GM23338 (cell line): ENCODE data around the gene TPSAB1.

ENCODE experiments used
- CTCF ChIP-seq, 2 experiments: fragments of 200-600 bp in 1 of 2; sonication (generic) in 1 of 2; conservative IDR thresholded peaks; 2 replicates each; pipeline versions ENCODE4 v1.5.1 to v1.6.1; 2016 to 2017; ENCODE audit warnings: antibody characterized with exemption in 2 of 2, low read depth in 2 of 2, mild to moderate bottlenecking in 2 of 2, moderate library complexity in 1 of 2
- EZH2 ChIP-seq: fragments of 200-600 bp; sonication (generic); IDR thresholded peaks from one replicate; pipeline ENCODE4 v1.8.0; 2017; ENCODE audit warnings: antibody characterized with exemption, mild to moderate bottlenecking, low read depth; ENCODE audit not compliant: unreplicated experiment
- EZH2phosphoT487 ChIP-seq: fragments of 200-600 bp; sonication (generic); IDR thresholded peaks from one replicate; pipeline ENCODE4 v1.8.1; 2018; ENCODE audit warnings: antibody characterized with exemption; ENCODE audit not compliant: unreplicated experiment
- JUNB ChIP-seq: IDR thresholded peaks from one replicate; pipeline ENCODE4 v1.6.1; 2016; ENCODE audit warnings: antibody characterized with exemption; ENCODE audit not compliant: unreplicated experiment
- POLR2AphosphoS5 ChIP-seq: IDR thresholded peaks from 2 replicates; pipeline ENCODE4 v1.6.1; 2016; ENCODE audit warnings: antibody characterized with exemption, low read depth
- ZNF331 ChIP-seq: fragments of 250-450 bp; sonication (Bioruptor Pico); IDR thresholded peaks from 2 replicates; pipeline ENCODE4 v1.5.0; 2020; ENCODE audit warnings: low read depth, mild to moderate bottlenecking, moderate library complexity
- ZNF462 ChIP-seq: fragments of 250-450 bp; sonication (Bioruptor Pico); IDR thresholded peaks from 2 replicates; pipeline ENCODE4 v1.5.0; 2020; ENCODE audit warnings: mild to moderate bottlenecking, moderate library complexity
- TF ChIP-seq, protein P1 (sequence below): IDR thresholded peaks from 2 replicates; pipeline ENCODE4 v1.6.1; 2016; ENCODE audit warnings: antibody characterized with exemption
- TF ChIP-seq, protein P2 (sequence below): IDR thresholded peaks from one replicate; pipeline ENCODE4 v1.6.1; 2018; ENCODE audit warnings: antibody characterized with exemption; ENCODE audit not compliant: unreplicated experiment

GRCh38 chr16:1245452-1246020 lies 5.0 kb downstream of the TPSAB1 start:
- TF ChIP-seq CTCF (conservative IDR thresholded peaks at IDR 0.05; ENCODE audit: low read depth in 2 of 2) (no peak), EZH2 (no peak), POLR2AphosphoS5 (no peak), EZH2phosphoT487 (no peak), ZNF462 (CRISPR knock-in tag) (no peak), JUNB (no peak), ZNF331 (no peak)
- TF ChIP-seq, protein P1, sequence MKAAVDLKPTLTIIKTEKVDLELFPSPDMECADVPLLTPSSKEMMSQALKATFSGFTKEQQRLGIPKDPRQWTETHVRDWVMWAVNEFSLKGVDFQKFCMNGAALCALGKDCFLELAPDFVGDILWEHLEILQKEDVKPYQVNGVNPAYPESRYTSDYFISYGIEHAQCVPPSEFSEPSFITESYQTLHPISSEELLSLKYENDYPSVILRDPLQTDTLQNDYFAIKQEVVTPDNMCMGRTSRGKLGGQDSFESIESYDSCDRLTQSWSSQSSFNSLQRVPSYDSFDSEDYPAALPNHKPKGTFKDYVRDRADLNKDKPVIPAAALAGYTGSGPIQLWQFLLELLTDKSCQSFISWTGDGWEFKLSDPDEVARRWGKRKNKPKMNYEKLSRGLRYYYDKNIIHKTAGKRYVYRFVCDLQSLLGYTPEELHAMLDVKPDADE, result no peak
- TF ChIP-seq, protein P2, sequence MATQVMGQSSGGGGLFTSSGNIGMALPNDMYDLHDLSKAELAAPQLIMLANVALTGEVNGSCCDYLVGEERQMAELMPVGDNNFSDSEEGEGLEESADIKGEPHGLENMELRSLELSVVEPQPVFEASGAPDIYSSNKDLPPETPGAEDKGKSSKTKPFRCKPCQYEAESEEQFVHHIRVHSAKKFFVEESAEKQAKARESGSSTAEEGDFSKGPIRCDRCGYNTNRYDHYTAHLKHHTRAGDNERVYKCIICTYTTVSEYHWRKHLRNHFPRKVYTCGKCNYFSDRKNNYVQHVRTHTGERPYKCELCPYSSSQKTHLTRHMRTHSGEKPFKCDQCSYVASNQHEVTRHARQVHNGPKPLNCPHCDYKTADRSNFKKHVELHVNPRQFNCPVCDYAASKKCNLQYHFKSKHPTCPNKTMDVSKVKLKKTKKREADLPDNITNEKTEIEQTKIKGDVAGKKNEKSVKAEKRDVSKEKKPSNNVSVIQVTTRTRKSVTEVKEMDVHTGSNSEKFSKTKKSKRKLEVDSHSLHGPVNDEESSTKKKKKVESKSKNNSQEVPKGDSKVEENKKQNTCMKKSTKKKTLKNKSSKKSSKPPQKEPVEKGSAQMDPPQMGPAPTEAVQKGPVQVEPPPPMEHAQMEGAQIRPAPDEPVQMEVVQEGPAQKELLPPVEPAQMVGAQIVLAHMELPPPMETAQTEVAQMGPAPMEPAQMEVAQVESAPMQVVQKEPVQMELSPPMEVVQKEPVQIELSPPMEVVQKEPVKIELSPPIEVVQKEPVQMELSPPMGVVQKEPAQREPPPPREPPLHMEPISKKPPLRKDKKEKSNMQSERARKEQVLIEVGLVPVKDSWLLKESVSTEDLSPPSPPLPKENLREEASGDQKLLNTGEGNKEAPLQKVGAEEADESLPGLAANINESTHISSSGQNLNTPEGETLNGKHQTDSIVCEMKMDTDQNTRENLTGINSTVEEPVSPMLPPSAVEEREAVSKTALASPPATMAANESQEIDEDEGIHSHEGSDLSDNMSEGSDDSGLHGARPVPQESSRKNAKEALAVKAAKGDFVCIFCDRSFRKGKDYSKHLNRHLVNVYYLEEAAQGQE, result no peak
